ENCODE measurements around the gene TLE2.

DNA sequence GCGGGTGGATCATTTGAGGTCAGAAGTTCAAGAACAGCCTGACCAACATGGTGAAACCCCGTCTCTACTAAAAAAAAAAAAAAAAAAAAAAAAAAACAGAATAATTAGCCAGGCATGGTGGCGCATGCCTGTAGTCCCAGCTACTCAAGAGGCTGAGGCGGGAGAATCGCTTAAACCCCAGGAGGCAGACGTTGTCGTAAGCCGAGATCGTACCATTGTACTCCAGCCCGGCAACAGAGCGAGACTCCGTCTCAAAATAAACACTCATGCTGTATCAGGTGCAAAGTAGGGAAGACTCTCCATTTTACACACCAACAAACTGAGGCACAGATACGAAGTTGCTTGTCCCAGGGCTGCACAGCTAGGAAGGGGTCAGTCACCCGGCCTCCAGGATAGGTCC is 36.1 kb downstream of the TLE2 start:
- TF ChIP-seq CTCF (IDR thresholded peaks at IDR 0.05; ENCODE audit: borderline replicate concordance, extremely low read depth, low read length, poor library complexity, severe bottlenecking) (no peak), EZH2 (IDR thresholded peaks at IDR 0.05; ENCODE audit: borderline replicate concordance, low read depth, low read length, severe bottlenecking) (no peak)

All from DND-41 (cell line).